ENCODE measurements around the gene TKT. TPM values are rescaled to one million over a fixed set of nuclear protein-coding genes. Genes with fewer than 3 reads are reported as not detected.

The TKT gene
- total RNA-seq, 1 experiment from 2014 or later = 634 TPM

DNA sequence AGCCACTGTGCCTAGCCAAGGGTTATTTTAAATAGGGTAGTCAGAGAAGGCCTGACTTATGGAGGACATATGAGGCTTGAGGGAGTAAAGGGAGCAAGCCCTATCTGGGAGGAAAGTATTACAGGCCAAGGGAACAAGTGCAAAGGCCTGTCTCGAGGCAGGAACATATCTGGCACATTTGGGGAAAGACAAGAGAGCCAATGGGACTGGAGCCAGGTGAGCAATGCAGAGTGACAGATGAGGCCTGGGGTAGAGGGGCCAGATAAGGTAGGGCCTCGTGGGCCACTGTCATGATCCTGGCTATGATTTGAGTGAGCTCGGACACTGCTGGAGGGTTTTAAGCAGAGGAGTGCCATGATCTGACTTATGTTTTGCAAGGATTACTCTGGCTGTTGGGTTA is 47.7 kb upstream of the TKT start:
- no peak for TF ChIP-seq SIN3A (IDR thresholded peaks at IDR 0.05; ENCODE audit: low read depth)
- TF ChIP-seq, protein P1, sequence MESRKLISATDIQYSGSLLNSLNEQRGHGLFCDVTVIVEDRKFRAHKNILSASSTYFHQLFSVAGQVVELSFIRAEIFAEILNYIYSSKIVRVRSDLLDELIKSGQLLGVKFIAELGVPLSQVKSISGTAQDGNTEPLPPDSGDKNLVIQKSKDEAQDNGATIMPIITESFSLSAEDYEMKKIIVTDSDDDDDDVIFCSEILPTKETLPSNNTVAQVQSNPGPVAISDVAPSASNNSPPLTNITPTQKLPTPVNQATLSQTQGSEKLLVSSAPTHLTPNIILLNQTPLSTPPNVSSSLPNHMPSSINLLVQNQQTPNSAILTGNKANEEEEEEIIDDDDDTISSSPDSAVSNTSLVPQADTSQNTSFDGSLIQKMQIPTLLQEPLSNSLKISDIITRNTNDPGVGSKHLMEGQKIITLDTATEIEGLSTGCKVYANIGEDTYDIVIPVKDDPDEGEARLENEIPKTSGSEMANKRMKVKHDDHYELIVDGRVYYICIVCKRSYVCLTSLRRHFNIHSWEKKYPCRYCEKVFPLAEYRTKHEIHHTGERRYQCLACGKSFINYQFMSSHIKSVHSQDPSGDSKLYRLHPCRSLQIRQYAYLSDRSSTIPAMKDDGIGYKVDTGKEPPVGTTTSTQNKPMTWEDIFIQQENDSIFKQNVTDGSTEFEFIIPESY (IDR thresholded peaks at IDR 0.05; ENCODE audit: extremely low read depth, insufficient replicate concordance, low read length) = no peak
- TF ChIP-seq RAD21 (IDR thresholded peaks at IDR 0.05; ENCODE audit: low read depth) = no peak
- TF ChIP-seq EGR1 (IDR thresholded peaks at IDR 0.05; ENCODE audit: low read depth) = no peak
- TF ChIP-seq, protein P2, sequence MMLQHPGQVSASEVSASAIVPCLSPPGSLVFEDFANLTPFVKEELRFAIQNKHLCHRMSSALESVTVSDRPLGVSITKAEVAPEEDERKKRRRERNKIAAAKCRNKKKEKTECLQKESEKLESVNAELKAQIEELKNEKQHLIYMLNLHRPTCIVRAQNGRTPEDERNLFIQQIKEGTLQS (IDR thresholded peaks at IDR 0.05) = no peak
- TF ChIP-seq, protein P3, sequence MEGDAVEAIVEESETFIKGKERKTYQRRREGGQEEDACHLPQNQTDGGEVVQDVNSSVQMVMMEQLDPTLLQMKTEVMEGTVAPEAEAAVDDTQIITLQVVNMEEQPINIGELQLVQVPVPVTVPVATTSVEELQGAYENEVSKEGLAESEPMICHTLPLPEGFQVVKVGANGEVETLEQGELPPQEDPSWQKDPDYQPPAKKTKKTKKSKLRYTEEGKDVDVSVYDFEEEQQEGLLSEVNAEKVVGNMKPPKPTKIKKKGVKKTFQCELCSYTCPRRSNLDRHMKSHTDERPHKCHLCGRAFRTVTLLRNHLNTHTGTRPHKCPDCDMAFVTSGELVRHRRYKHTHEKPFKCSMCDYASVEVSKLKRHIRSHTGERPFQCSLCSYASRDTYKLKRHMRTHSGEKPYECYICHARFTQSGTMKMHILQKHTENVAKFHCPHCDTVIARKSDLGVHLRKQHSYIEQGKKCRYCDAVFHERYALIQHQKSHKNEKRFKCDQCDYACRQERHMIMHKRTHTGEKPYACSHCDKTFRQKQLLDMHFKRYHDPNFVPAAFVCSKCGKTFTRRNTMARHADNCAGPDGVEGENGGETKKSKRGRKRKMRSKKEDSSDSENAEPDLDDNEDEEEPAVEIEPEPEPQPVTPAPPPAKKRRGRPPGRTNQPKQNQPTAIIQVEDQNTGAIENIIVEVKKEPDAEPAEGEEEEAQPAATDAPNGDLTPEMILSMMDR (IDR thresholded peaks at IDR 0.05 in 2 of 3, conservative IDR thresholded peaks at IDR 0.05 in 1 of 3; ENCODE audit: borderline replicate concordance in 1 of 3, insufficient read depth in 1 of 3, low read depth in 2 of 3, low read length in 2 of 3) = no peak
- TF ChIP-seq YY1 (IDR thresholded peaks at IDR 0.05; ENCODE audit: extremely low read depth, insufficient replicate concordance, low read depth, low read length) = no peak
- no peak for TF ChIP-seq TCF7L2 (IDR thresholded peaks at IDR 0.05; ENCODE audit: borderline replicate concordance, extremely low read depth, insufficient read depth, insufficient read length)
- no peak for TF ChIP-seq POLR2A (IDR thresholded peaks at IDR 0.05; ENCODE audit: borderline replicate concordance, extremely low read depth, insufficient read depth, insufficient read length)
- TF ChIP-seq EZH2phosphoT487 (IDR thresholded peaks at IDR 0.05; ENCODE audit: borderline replicate concordance) = no peak
- no peak for TF ChIP-seq EZH2 (IDR thresholded peaks at IDR 0.05)
- intact Hi-C loops (cut with micrococcal nuclease) = no loop called here
- no peak for ATAC-seq
- no peaks in the 10 kb centered on the region for H3K9me2 ChIP-seq (ENCODE audit: insufficient read depth)
- H3K4me2 ChIP-seq (ENCODE audit: low read length) = no peak overlapping the region
- H2AFZ ChIP-seq (ENCODE audit: low read depth, low read length, poor library complexity, severe bottlenecking) = no peak overlapping the region
- no peaks in the 10 kb centered on the region for H3K27me3 ChIP-seq (ENCODE audit: insufficient read depth, low read length)
- H4K20me1 ChIP-seq (ENCODE audit: insufficient read depth) = no peaks in the 10 kb centered on the region
- no peaks in the 10 kb centered on the region for H3K9me3 ChIP-seq (ENCODE audit: control insufficient read depth in 1 of 2, insufficient read depth in 1 of 2, low read depth in 1 of 2, low read length in 2 of 2)
- no TSS peak for BruUV-seq (replicated peaks)
- no peak overlapping the region for H3K4me3 ChIP-seq (replicated peaks in 1 of 2; ENCODE audit: low read depth in 1 of 2, low read length in 2 of 2)
- no peaks in the 10 kb centered on the region for H3K79me2 ChIP-seq (ENCODE audit: insufficient read depth, low read length)
- ChIA-PET RAD21 (ENCODE audit: low non-redundant PET in 1 of 2, low total read pairs in 2 of 2, uncharacterized antibody in 2 of 2, unreplicated experiment in 2 of 2) (no interaction called here), CTCF (no interaction called here), POLR2A (no interaction called here)
- no peak overlapping the region for H3K9ac ChIP-seq (ENCODE audit: low read length)
- no peak for DNase-seq (ENCODE audit: low read depth, low spot score)
- no peaks in the 10 kb centered on the region for H3K4me1 ChIP-seq (ENCODE audit: control insufficient read depth in 1 of 2, insufficient read depth in 2 of 2, low read length in 2 of 2)
- H3K27ac ChIP-seq (ENCODE audit: low read depth, low read length) = no peak overlapping the region
- H3K36me3 ChIP-seq (ENCODE audit: control insufficient read depth in 1 of 2, insufficient read depth in 2 of 2, low read length in 2 of 2) = peaks cover 8 to 18% of the 10 kb centered on the region in 2 experiments; a peak in 3 of 4 replicates

All from HCT116 (cell line).